WTC11 (cell line): ENCODE results near the gene MIEF1. TPM values are rescaled to one million over a fixed set of nuclear protein-coding genes. Genes with fewer than 3 reads are reported as not detected.

ENCODE experiments used
- ATAC-seq: fragments of 200-7000 bp; cut with Tn5 transposase; 2 replicates; pipeline ENCODE4 v1.10.0; 2021; ENCODE audit warnings: mild to moderate bottlenecking, moderate library complexity
- CTCF ChIA-PET: fragments of 300-600 bp; sonication (Branson Sonifier 250); formaldehyde crosslinking; loops from one replicate; lab custom pipeline; 2021; ENCODE audit warnings: antibody characterized with exemption; lab: Charles Lee
- POLR2A ChIA-PET: fragments of 350-600 bp; sonication (Branson Sonifier 250); formaldehyde crosslinking; loops from one replicate; lab custom pipeline; 2021; ENCODE audit warnings: antibody characterized with exemption; lab: Charles Lee
- DNase-seq: peaks from one replicate; pipeline ENCODE4 v3.0.0; 2021; ENCODE audit warnings: low spot score
- H3K27ac Mint-ChIP-seq: 2 replicates; pipeline ENCODE4 v1.8.0; 2021; ENCODE audit warnings: mixed read lengths
- H3K27me3 Mint-ChIP-seq: 2 replicates; pipeline ENCODE4 v1.8.0; 2021; ENCODE audit warnings: low read depth, mild to moderate bottlenecking, moderate library complexity, mixed read lengths
- H3K36me3 Mint-ChIP-seq: 2 replicates; pipeline ENCODE4 v1.8.0; 2021; ENCODE audit warnings: mixed read lengths
- H3K4me1 Mint-ChIP-seq: 2 replicates; pipeline ENCODE4 v1.8.0; 2022; ENCODE audit warnings: mixed read lengths
- H3K4me3 Mint-ChIP-seq: 2 replicates; pipeline ENCODE4 v1.8.0; 2021; ENCODE audit warnings: mild to moderate bottlenecking, moderate library complexity, mixed read lengths
- H3K9me3 Mint-ChIP-seq: 2 replicates; pipeline ENCODE4 v1.8.0; 2021; ENCODE audit warnings: mixed read lengths
- AR ChIP-seq: fragments of 250-450 bp; sonication (Bioruptor Pico); IDR thresholded peaks from 2 replicates; pipeline ENCODE4 v1.9.0; 2021; ENCODE audit warnings: mild to moderate bottlenecking
- CREM ChIP-seq: sonication (generic); formaldehyde crosslinking; IDR thresholded peaks from 2 replicates; pipeline ENCODE4 v1.8.1; 2022; ENCODE audit warnings: mild to moderate bottlenecking, missing genetic modification reagents, moderate library complexity
- PRDM15 ChIP-seq: sonication (generic); formaldehyde crosslinking; IDR thresholded peaks from 2 replicates; pipeline ENCODE4 v1.8.0; 2022; ENCODE audit warnings: missing genetic modification reagents
- TP53 ChIP-seq: sonication (generic); formaldehyde crosslinking; IDR thresholded peaks from 2 replicates; pipeline ENCODE4 v1.8.1; 2023; ENCODE audit warnings: mild to moderate bottlenecking, missing genetic modification reagents
- ZNF219 ChIP-seq: sonication (generic); formaldehyde crosslinking; IDR thresholded peaks from 2 replicates; pipeline ENCODE4 v1.8.0; 2023; ENCODE audit warnings: missing genetic modification reagents, mild to moderate bottlenecking, borderline replicate concordance
- ZNF281 ChIP-seq: sonication (generic); formaldehyde crosslinking; IDR thresholded peaks from 2 replicates; pipeline ENCODE4 v1.8.0; 2023; ENCODE audit warnings: mild to moderate bottlenecking, missing genetic modification reagents
- total RNA-seq: library from RNA; stranded (reverse); gene quantifications from 3 replicates; pipeline ENCODE4 v1.2.3, GENCODE V29; 2021
- TF ChIP-seq, protein P1 (sequence below): sonication (generic); formaldehyde crosslinking; conservative IDR thresholded peaks from 2 replicates; pipeline ENCODE4 v1.8.1; 2023; ENCODE audit warnings: mild to moderate bottlenecking, low read depth, missing genetic modification reagents, moderate library complexity

The MIEF1 gene
- total RNA-seq, 1 experiment from 2014 or later: 38.7 TPM

- TF ChIP-seq PRDM15 (CRISPR knock-in tag): no peak
Observed at GRCh38 chr22:39500101-39500500, 2.0 kb upstream of the MIEF1 start (continued).

GRCh38 chr22:39501644-39502108, 414 bp upstream of the MIEF1 start:
- TF ChIP-seq ZNF281 (CRISPR knock-in tag) (no peak), TP53 (CRISPR knock-in tag) (0 out of 2 replicates have a peak, but pooled peaks have one; percentile 11), AR (CRISPR knock-in tag) (no peak)
- Mint-ChIP-seq H3K36me3 (peaks cover 28% of the 10 kb centered on the region), H3K4me1 (peaks cover 13% of the 10 kb centered on the region), H3K27me3 (peaks cover 89% of the 10 kb centered on the region), H3K9me3 (no peaks in the 10 kb centered on the region), H3K4me3 (peak overlapping the region; percentile 97), H3K27ac (no peak overlapping the region)
- DNase-seq (no peak), ATAC-seq (no peak; the same call in 1 of the 2 replicates)
- POLR2A ChIA-PET: interaction anchor here (0.9 to 1.7 kb wide), 8 partner anchors 9 to 182 kb away, joined by 3 to 16 read pairs (median 4); partner anchors contain the start of genes ATF4 and RPL3
- CTCF ChIA-PET: interaction anchor here (0.6 to 4.8 kb wide), 20 partner anchors 8 to 523 kb away, joined by 3 to 41 read pairs (median 5); partner anchors contain the start of genes ATF4 and TAB1

DNA sequence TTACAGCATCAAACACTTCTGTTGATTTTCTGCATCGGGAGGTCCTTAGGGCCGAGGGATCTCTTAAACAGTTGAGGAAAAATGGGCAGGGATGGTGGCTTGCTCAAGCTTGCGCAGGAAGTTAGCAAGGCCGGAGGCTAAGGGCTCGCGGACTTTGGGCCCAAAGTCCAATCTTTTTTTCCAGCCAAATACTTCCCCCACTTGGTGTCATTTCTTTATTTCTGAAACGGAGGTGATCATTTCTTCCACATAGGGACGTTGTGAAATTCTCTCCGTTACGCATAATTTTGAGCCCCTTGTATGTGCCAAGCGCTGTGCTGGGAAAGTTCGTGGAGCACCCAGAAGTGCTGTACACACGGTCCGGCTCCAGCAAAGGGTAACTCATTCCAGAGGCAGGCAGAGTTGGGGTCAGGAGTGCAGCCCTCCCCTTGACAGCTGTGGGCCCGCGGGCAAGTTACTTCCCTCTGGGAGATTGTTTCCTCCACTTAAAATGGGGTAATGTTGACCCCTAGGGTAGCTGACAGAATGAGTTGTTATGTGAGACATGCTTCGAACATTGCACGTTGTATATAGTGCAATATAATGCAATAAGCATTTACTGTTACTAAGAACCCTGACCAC, 809 bp downstream of the MIEF1 start:
- TF ChIP-seq, protein P1, sequence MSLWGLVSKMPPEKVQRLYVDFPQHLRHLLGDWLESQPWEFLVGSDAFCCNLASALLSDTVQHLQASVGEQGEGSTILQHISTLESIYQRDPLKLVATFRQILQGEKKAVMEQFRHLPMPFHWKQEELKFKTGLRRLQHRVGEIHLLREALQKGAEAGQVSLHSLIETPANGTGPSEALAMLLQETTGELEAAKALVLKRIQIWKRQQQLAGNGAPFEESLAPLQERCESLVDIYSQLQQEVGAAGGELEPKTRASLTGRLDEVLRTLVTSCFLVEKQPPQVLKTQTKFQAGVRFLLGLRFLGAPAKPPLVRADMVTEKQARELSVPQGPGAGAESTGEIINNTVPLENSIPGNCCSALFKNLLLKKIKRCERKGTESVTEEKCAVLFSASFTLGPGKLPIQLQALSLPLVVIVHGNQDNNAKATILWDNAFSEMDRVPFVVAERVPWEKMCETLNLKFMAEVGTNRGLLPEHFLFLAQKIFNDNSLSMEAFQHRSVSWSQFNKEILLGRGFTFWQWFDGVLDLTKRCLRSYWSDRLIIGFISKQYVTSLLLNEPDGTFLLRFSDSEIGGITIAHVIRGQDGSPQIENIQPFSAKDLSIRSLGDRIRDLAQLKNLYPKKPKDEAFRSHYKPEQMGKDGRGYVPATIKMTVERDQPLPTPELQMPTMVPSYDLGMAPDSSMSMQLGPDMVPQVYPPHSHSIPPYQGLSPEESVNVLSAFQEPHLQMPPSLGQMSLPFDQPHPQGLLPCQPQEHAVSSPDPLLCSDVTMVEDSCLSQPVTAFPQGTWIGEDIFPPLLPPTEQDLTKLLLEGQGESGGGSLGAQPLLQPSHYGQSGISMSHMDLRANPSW: no peak
- TF ChIP-seq ZNF219 (CRISPR knock-in tag) (no peak), CREM (CRISPR knock-in tag) (no peak)
- ChIA-PET CTCF (interaction anchor here (1.0 to 4.8 kb wide), 7 partner anchors 9 to 104 kb away, joined by 3 to 41 read pairs (median 10); partner anchors contain the start of gene TAB1), POLR2A (interaction anchor here (1.0 to 1.7 kb wide), 3 partner anchors 17 to 21 kb away, joined by 3 to 16 read pairs (median 8); partner anchors contain the start of gene ATF4)
- H3K36me3 Mint-ChIP-seq: peaks cover 37% of the 10 kb centered on the region
- peak overlapping the region; percentile 97 for H3K4me3 Mint-ChIP-seq
- H3K27ac Mint-ChIP-seq: no peak overlapping the region
- H3K9me3 Mint-ChIP-seq: no peaks in the 10 kb centered on the region
- no peak for ATAC-seq
- peaks cover 89% of the 10 kb centered on the region for H3K27me3 Mint-ChIP-seq
- H3K4me1 Mint-ChIP-seq: peaks cover 13% of the 10 kb centered on the region
- no peak for DNase-seq
